Measurements from ENCODE around the gene FOCAD.
A peak's percentile ranks its signal among the peaks of the same experiment; 100 is the strongest.
"Not testable (repeated sequence)": the region's sequence is repeated elsewhere in the genome, so short reads cannot be mapped to it uniquely, and the experiment has no call there.

FOCAD gene

GRCh38 chr9:20671635-20672034, 12.4 kb upstream of the FOCAD start:
- no peak for DNase-seq
- Histone ChIP-seq H3K4me3 (ENCODE audit: low read depth, low read length) (no peak overlapping the region), H3K27me3 (no peaks in the 10 kb centered on the region), H3K4me1 (peaks cover 5% of the 10 kb centered on the region), H3K9me3 (no peaks in the 10 kb centered on the region), H3K36me3 (no peaks in the 10 kb centered on the region)
- TF ChIP-seq CTCF (IDR thresholded peaks at IDR 0.05; ENCODE audit: low read depth, low read length): no peak

GRCh38 chr9:20673537-20673936, 10.5 kb upstream of the FOCAD start:
- H3K4me1 ChIP-seq; H3K4me3 ChIP-seq (ENCODE audit: low read depth, low read length); H3K36me3 ChIP-seq; DNase-seq; H3K9me3 ChIP-seq; H3K27me3 ChIP-seq: not testable (repeated sequence)

- H3K4me1 ChIP-seq: peaks cover 4% of the 10 kb centered on the region; the same call in 1 of the 2 replicates
- no peaks in the 10 kb centered on the region for H3K36me3 ChIP-seq
- H3K27me3 ChIP-seq: no peaks in the 10 kb centered on the region
- TF ChIP-seq CTCF (IDR thresholded peaks at IDR 0.05; ENCODE audit: low read depth, low read length): no peak
- no peak overlapping the region for H3K4me3 ChIP-seq (ENCODE audit: low read depth, low read length)
- no peaks in the 10 kb centered on the region for H3K9me3 ChIP-seq
- DNase-seq: no peak
Observed at GRCh38 chr9:20681467-20681866, 2.6 kb upstream of the FOCAD start.

- DNase-seq: peak; percentile 35
- H3K36me3 ChIP-seq: no peaks in the 10 kb centered on the region
- TF ChIP-seq CTCF (IDR thresholded peaks at IDR 0.05; ENCODE audit: low read depth, low read length): no peak
Observed at GRCh38 chr9:20683351-20684034, 566 bp upstream of the FOCAD start.

GRCh38 chr9:20684875-20685696, 1.0 kb downstream of the FOCAD start:
- no peaks in the 10 kb centered on the region for H3K9me3 ChIP-seq
- no peaks in the 10 kb centered on the region for H3K36me3 ChIP-seq
- no peaks in the 10 kb centered on the region for H3K27me3 ChIP-seq
- H3K4me3 ChIP-seq (ENCODE audit: low read depth, low read length): peak overlapping the region; percentile 85
- DNase-seq: no peak
- TF ChIP-seq CTCF (IDR thresholded peaks at IDR 0.05; ENCODE audit: low read depth, low read length): no peak
- H3K4me1 ChIP-seq: no peaks in the 10 kb centered on the region

More at GRCh38 chr9:20683351-20684034, 566 bp upstream of the FOCAD start:
- peaks cover 4% of the 10 kb centered on the region; the same call in 1 of the 2 replicates for H3K4me1 ChIP-seq
- no peaks in the 10 kb centered on the region for H3K9me3 ChIP-seq
- H3K27me3 ChIP-seq: no peaks in the 10 kb centered on the region
- H3K4me3 ChIP-seq (ENCODE audit: low read depth, low read length): peak overlapping the region; percentile 62

- no peaks in the 10 kb centered on the region for H3K4me1 ChIP-seq
- H3K4me3 ChIP-seq (ENCODE audit: low read depth, low read length): peak overlapping the region; percentile 85; the same call in 1 of the 2 replicates
- no peak for DNase-seq
Observed at GRCh38 chr9:20685769-20686168, 1.7 kb downstream of the FOCAD start.

More at GRCh38 chr9:20685769-20686168, 1.7 kb downstream of the FOCAD start:
- Histone ChIP-seq H3K9me3 (no peaks in the 10 kb centered on the region), H3K36me3 (no peaks in the 10 kb centered on the region), H3K27me3 (no peaks in the 10 kb centered on the region)
- TF ChIP-seq CTCF (IDR thresholded peaks at IDR 0.05; ENCODE audit: low read depth, low read length): no peak
